Measurements from ENCODE around the gene PNMA6F.
"Not testable (repeated sequence)": the region's sequence is repeated elsewhere in the genome, so short reads cannot be mapped to it uniquely, and the experiment has no call there.

PNMA6F gene

GRCh38 chrX:153301746-153302145 is 19.8 kb downstream of the PNMA6F start:
- no peaks in the 10 kb centered on the region for H3F3A ChIP-seq (ENCODE audit: control insufficient read depth, insufficient read depth)
- no peaks in the 10 kb centered on the region for H3K36me3 ChIP-seq (ENCODE audit: control insufficient read depth, low read length)
- no peaks in the 10 kb centered on the region for H3K4me1 ChIP-seq (ENCODE audit: control insufficient read depth, low read length)
- H3K4me3 ChIP-seq (ENCODE audit: low read length), result no peak overlapping the region
- H3K27me3 ChIP-seq (ENCODE audit: control insufficient read depth, low read length), result no peaks in the 10 kb centered on the region
- no peaks in the 10 kb centered on the region for H3K9me3 ChIP-seq (ENCODE audit: control insufficient read depth, insufficient read depth, low read length)
- no peak overlapping the region for H3K4me2 ChIP-seq (ENCODE audit: low read length)
- no peak overlapping the region for H3K27ac ChIP-seq (ENCODE audit: low read depth, low read length)
- TF ChIP-seq EZH2phosphoT487 (IDR thresholded peaks at IDR 0.05; ENCODE audit: borderline replicate concordance, low read length) (no peak), CTCF (IDR thresholded peaks at IDR 0.05; ENCODE audit: low read depth, low read length, poor library complexity, severe bottlenecking) (no peak)
- H3K79me2 ChIP-seq (ENCODE audit: control insufficient read depth, low read length), result no peaks in the 10 kb centered on the region
- no peaks in the 10 kb centered on the region for H4K20me1 ChIP-seq (ENCODE audit: control insufficient read depth, insufficient read depth, low read depth, low read length)
- H3K9me2 ChIP-seq (replicated peaks; ENCODE audit: control insufficient read depth, low read length), result no peaks in the 10 kb centered on the region

- no peaks in the 10 kb centered on the region for H3K27me3 ChIP-seq (ENCODE audit: control insufficient read depth, low read length)
- no peaks in the 10 kb centered on the region for H3K79me2 ChIP-seq (ENCODE audit: control insufficient read depth, low read length)
- H3K27ac ChIP-seq (ENCODE audit: low read depth, low read length), result no peak overlapping the region
- TF ChIP-seq EZH2phosphoT487 (IDR thresholded peaks at IDR 0.05; ENCODE audit: borderline replicate concordance, low read length), result no peak
- no peak for TF ChIP-seq CTCF (IDR thresholded peaks at IDR 0.05; ENCODE audit: low read depth, low read length, poor library complexity, severe bottlenecking)
- H3K36me3 ChIP-seq (ENCODE audit: control insufficient read depth, low read length), result no peaks in the 10 kb centered on the region
- no peaks in the 10 kb centered on the region for H3K9me3 ChIP-seq (ENCODE audit: control insufficient read depth, insufficient read depth, low read length)
- H4K20me1 ChIP-seq (ENCODE audit: control insufficient read depth, insufficient read depth, low read depth, low read length), result no peaks in the 10 kb centered on the region
- H3F3A ChIP-seq (ENCODE audit: control insufficient read depth, insufficient read depth), result no peaks in the 10 kb centered on the region
- peaks cover under 1% of the 10 kb centered on the region for H3K4me1 ChIP-seq (ENCODE audit: control insufficient read depth, low read length)
- H3K4me3 ChIP-seq (ENCODE audit: low read length), result no peak overlapping the region
- no peaks in the 10 kb centered on the region for H3K9me2 ChIP-seq (replicated peaks; ENCODE audit: control insufficient read depth, low read length)
- no peak overlapping the region for H3K4me2 ChIP-seq (ENCODE audit: low read length)
Observed at GRCh38 chrX:153299855-153300254, 21.7 kb downstream of the PNMA6F start.

GRCh38 chrX:153297376-153297775 is 24.2 kb downstream of the PNMA6F start:
- Histone ChIP-seq H3K4me3 (ENCODE audit: low read length) (no peak overlapping the region), H3K4me1 (ENCODE audit: control insufficient read depth, low read length) (peaks cover 13% of the 10 kb centered on the region), H3K9me2 (replicated peaks; ENCODE audit: control insufficient read depth, low read length) (no peaks in the 10 kb centered on the region), H3F3A (ENCODE audit: control insufficient read depth, insufficient read depth) (no peaks in the 10 kb centered on the region), H3K4me2 (ENCODE audit: low read length) (no peak overlapping the region), H3K36me3 (ENCODE audit: control insufficient read depth, low read length) (no peaks in the 10 kb centered on the region), H3K27ac (ENCODE audit: low read depth, low read length) (no peak overlapping the region), H4K20me1 (ENCODE audit: control insufficient read depth, insufficient read depth, low read depth, low read length) (no peaks in the 10 kb centered on the region), H3K9me3 (ENCODE audit: control insufficient read depth, insufficient read depth, low read length) (no peaks in the 10 kb centered on the region), H3K27me3 (ENCODE audit: control insufficient read depth, low read length) (no peaks in the 10 kb centered on the region), H3K79me2 (ENCODE audit: control insufficient read depth, low read length) (no peaks in the 10 kb centered on the region)
- TF ChIP-seq EZH2phosphoT487 (IDR thresholded peaks at IDR 0.05; ENCODE audit: borderline replicate concordance, low read length) (no peak), CTCF (IDR thresholded peaks at IDR 0.05; ENCODE audit: low read depth, low read length, poor library complexity, severe bottlenecking) (no peak)

GRCh38 chrX:153293485-153294071 is 28.0 kb downstream of the PNMA6F start:
- H4K20me1 ChIP-seq (ENCODE audit: control insufficient read depth, insufficient read depth, low read depth, low read length); H3F3A ChIP-seq (ENCODE audit: control insufficient read depth, insufficient read depth); H3K79me2 ChIP-seq (ENCODE audit: control insufficient read depth, low read length); H3K9me3 ChIP-seq (ENCODE audit: control insufficient read depth, insufficient read depth, low read length); H3K27me3 ChIP-seq (ENCODE audit: control insufficient read depth, low read length); H3K36me3 ChIP-seq (ENCODE audit: control insufficient read depth, low read length); H3K9me2 ChIP-seq (replicated peaks; ENCODE audit: control insufficient read depth, low read length): not testable (repeated sequence)
- peak overlapping the region; percentile 66 for H3K4me2 ChIP-seq (ENCODE audit: low read length)
- peaks cover 13% of the 10 kb centered on the region for H3K4me1 ChIP-seq (ENCODE audit: control insufficient read depth, low read length)
- H3K27ac ChIP-seq (ENCODE audit: low read depth, low read length), result peak overlapping the region; percentile 54
- peak overlapping the region; percentile 60 for H3K4me3 ChIP-seq (ENCODE audit: low read length)

GRCh38 chrX:153288807-153289206 is 32.8 kb downstream of the PNMA6F start:
- not testable (repeated sequence) for H3K27me3 ChIP-seq (ENCODE audit: control insufficient read depth, low read length); H3K27ac ChIP-seq (ENCODE audit: low read depth, low read length); H4K20me1 ChIP-seq (ENCODE audit: control insufficient read depth, insufficient read depth, low read depth, low read length); H3K9me3 ChIP-seq (ENCODE audit: control insufficient read depth, insufficient read depth, low read length); H3K4me3 ChIP-seq (ENCODE audit: low read length); H3F3A ChIP-seq (ENCODE audit: control insufficient read depth, insufficient read depth); H3K9me2 ChIP-seq (replicated peaks; ENCODE audit: control insufficient read depth, low read length); H3K79me2 ChIP-seq (ENCODE audit: control insufficient read depth, low read length); H3K4me1 ChIP-seq (ENCODE audit: control insufficient read depth, low read length); H3K36me3 ChIP-seq (ENCODE audit: control insufficient read depth, low read length); H3K4me2 ChIP-seq (ENCODE audit: low read length)

- not testable (repeated sequence) for H3K27me3 ChIP-seq (ENCODE audit: control insufficient read depth, low read length); H3K9me2 ChIP-seq (replicated peaks; ENCODE audit: control insufficient read depth, low read length); H4K20me1 ChIP-seq (ENCODE audit: control insufficient read depth, insufficient read depth, low read depth, low read length); H3K4me1 ChIP-seq (ENCODE audit: control insufficient read depth, low read length); H3K9me3 ChIP-seq (ENCODE audit: control insufficient read depth, insufficient read depth, low read length); H3K27ac ChIP-seq (ENCODE audit: low read depth, low read length); H3K4me3 ChIP-seq (ENCODE audit: low read length); H3K4me2 ChIP-seq (ENCODE audit: low read length); H3F3A ChIP-seq (ENCODE audit: control insufficient read depth, insufficient read depth); H3K36me3 ChIP-seq (ENCODE audit: control insufficient read depth, low read length); H3K79me2 ChIP-seq (ENCODE audit: control insufficient read depth, low read length)
Observed at GRCh38 chrX:153285678-153286077, 35.9 kb downstream of the PNMA6F start.
